Spleen (tissue), 7 donors: ENCODE results near the gene SLC39A11.

ENCODE experiments used
- POLR2A ChIP-seq, 3 donors: fragments of 450-650 bp; IDR thresholded peaks; one replicate each; pipeline ENCODE4 v1.5.1; 2017; ENCODE audit warnings: antibody characterized with exemption in 3 of 3, mild to moderate bottlenecking in 1 of 3
- TF ChIP-seq, protein P1 (sequence below), 11 experiments: fragments of 200-600 bp in 7 of 11; fragments of 450-650 bp in 4 of 11; sonication (generic) in 4 of 11; IDR thresholded peaks in 8 of 11; conservative IDR thresholded peaks in 3 of 11; 1 replicate in 7 of 11; 2 replicates in 4 of 11; pipeline versions ENCODE4 v1.4.0 to v1.8.0; 2016 to 2021; ENCODE audit warnings: antibody characterized with exemption in 11 of 11, inconsistent platforms in 4 of 11, mild to moderate bottlenecking in 1 of 11
- donor health status: DM: no; HTN: no; CAD: no; lungs with moderate emphysema.
- donor health status: DM: no; HTN: no; CAD: no.
- donor health status: DM: no; HTN: no; CAD: no.

DNA sequence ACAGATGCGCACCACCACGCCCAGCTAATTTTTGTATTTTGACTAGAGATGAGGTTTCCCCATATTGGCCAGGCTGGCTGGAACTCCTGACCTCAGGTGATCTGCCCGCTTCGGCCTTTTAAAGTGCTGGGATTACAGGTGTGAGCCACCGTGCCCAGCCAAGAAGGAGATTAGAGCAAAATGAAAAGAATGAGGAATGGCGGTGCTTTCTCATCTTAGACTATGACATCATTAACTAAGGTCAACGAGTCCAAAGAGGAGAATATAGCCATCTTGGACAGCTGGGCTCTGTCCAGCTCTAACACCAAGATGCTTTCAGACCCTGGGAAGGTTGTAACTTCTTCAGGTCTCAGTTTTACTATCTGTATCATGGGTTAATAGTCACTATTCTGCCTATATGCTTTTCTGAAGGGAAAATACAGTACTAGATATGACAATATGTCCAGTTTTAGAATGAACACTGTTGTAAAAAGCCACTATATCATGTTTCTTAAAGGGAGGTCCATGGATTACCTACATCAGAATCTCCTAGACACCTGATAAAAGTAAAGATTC, 76.7 kb downstream of the SLC39A11 start:
- TF ChIP-seq, protein P1, sequence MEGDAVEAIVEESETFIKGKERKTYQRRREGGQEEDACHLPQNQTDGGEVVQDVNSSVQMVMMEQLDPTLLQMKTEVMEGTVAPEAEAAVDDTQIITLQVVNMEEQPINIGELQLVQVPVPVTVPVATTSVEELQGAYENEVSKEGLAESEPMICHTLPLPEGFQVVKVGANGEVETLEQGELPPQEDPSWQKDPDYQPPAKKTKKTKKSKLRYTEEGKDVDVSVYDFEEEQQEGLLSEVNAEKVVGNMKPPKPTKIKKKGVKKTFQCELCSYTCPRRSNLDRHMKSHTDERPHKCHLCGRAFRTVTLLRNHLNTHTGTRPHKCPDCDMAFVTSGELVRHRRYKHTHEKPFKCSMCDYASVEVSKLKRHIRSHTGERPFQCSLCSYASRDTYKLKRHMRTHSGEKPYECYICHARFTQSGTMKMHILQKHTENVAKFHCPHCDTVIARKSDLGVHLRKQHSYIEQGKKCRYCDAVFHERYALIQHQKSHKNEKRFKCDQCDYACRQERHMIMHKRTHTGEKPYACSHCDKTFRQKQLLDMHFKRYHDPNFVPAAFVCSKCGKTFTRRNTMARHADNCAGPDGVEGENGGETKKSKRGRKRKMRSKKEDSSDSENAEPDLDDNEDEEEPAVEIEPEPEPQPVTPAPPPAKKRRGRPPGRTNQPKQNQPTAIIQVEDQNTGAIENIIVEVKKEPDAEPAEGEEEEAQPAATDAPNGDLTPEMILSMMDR (IDR thresholded peaks at IDR 0.05 in 8 of 11, conservative IDR thresholded peaks at IDR 0.05 in 3 of 11): no peak
- TF ChIP-seq POLR2A (IDR thresholded peaks at IDR 0.05): no peak
